Esophagus muscularis mucosa (tissue), 3 donors: Measurements from ENCODE around the gene SOCS7.

ENCODE experiments used
- POLR2A ChIP-seq: fragments of 450-650 bp; IDR thresholded peaks from one replicate; pipeline ENCODE4 v1.6.1; 2017; ENCODE audit warnings: antibody characterized with exemption, moderate library complexity, mild to moderate bottlenecking, low read depth
- TF ChIP-seq, protein P1 (sequence below), 3 experiments: fragments of 200-600 bp in 2 of 3; fragments of 450-650 bp in 1 of 3; sonication (generic) in 2 of 3; IDR thresholded peaks; one replicate each; pipeline ENCODE4 v1.5.1; 2017 to 2019; ENCODE audit warnings: antibody characterized with exemption in 3 of 3, mild to moderate bottlenecking in 2 of 3, moderate library complexity in 1 of 3

DNA sequence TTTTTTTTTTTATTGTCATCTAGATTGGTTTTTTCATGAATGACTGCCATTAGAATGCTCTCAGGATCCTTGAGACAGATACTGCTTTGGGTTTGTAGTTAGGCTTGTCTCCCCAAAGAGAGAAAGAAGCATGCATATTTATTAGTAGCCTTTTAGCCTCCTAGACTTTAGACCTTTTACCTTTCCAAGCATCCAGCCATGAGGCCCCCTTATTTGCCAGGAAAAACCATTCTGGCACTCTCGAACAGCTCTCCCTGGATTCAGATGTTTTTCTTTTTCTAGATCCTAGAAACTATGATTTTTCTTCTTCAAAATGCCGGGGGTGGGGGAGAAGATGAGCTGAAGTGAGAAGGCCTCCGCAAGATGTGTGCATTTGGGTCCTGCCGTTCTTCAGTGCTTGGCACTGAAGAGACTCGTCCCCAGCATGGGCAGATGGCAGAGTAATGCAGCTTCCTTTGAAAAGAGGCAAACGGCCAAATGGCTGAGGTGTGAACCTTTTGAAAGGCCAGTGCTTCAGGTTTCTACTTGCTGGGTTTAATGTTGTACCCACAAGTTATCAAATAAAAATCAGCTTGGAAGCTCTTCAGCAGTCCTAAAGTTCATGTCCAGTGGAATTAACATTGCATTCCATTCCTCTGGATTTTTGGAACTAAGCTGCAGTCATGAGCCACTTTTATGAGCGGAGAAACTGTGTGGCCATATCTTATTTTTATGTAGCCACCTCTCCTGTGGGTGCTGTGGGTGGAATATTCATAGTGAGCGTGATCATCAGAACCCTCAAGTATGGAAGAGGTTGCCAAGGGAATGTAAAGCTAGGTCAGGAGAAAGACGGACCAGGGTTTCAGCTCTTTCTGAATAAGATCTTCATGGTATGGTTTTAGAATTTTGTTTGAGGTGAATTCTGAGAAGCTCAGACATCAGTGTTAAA lies 7.2 kb downstream of the SOCS7 start:
- TF ChIP-seq, protein P1, sequence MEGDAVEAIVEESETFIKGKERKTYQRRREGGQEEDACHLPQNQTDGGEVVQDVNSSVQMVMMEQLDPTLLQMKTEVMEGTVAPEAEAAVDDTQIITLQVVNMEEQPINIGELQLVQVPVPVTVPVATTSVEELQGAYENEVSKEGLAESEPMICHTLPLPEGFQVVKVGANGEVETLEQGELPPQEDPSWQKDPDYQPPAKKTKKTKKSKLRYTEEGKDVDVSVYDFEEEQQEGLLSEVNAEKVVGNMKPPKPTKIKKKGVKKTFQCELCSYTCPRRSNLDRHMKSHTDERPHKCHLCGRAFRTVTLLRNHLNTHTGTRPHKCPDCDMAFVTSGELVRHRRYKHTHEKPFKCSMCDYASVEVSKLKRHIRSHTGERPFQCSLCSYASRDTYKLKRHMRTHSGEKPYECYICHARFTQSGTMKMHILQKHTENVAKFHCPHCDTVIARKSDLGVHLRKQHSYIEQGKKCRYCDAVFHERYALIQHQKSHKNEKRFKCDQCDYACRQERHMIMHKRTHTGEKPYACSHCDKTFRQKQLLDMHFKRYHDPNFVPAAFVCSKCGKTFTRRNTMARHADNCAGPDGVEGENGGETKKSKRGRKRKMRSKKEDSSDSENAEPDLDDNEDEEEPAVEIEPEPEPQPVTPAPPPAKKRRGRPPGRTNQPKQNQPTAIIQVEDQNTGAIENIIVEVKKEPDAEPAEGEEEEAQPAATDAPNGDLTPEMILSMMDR (IDR thresholded peaks at IDR 0.05), result no peak
- no peak for TF ChIP-seq POLR2A
